Endodermal cell (in vitro differentiated cells): ENCODE results near the gene CDC42EP5. TPM values are rescaled to one million over a fixed set of nuclear protein-coding genes. Genes with fewer than 3 reads are reported as not detected.

Experiments
- DNase-seq: peaks from one replicate; pipeline ENCODE4 v3.0.0-alpha.2; 2017
- H3K27ac ChIP-seq: 2 replicates; pipeline ENCODE4 v1.5.1; 2013; ENCODE audit warnings: mild to moderate bottlenecking, low read depth, low read length, moderate library complexity
- H3K27me3 ChIP-seq: 2 replicates; pipeline ENCODE4 v1.6.1; 2013; ENCODE audit warnings: mild to moderate bottlenecking, low read length, moderate library complexity; ENCODE audit not compliant: insufficient read depth, control insufficient read depth, poor library complexity, severe bottlenecking
- H3K36me3 ChIP-seq: 2 replicates; pipeline ENCODE4 v1.7.0; 2013; ENCODE audit warnings: mild to moderate bottlenecking, low read length, moderate library complexity; ENCODE audit not compliant: control insufficient read depth, insufficient read depth
- H3K4me1 ChIP-seq: one replicate; pipeline ENCODE4 v1.7.0; 2013; ENCODE audit warnings: low read length; ENCODE audit not compliant: control insufficient read depth, insufficient read depth
- H3K4me3 ChIP-seq: 2 replicates; pipeline ENCODE4 v1.5.1; 2013; ENCODE audit warnings: mild to moderate bottlenecking, low read length, moderate library complexity
- H3K9ac ChIP-seq: 2 replicates; pipeline ENCODE4 v1.6.1; 2013; ENCODE audit warnings: mild to moderate bottlenecking, low read length, moderate library complexity; ENCODE audit not compliant: poor library complexity, severe bottlenecking; ENCODE audit errors: extremely low read depth
- H3K9me3 ChIP-seq: 2 replicates; pipeline ENCODE4 v1.6.1; 2013; ENCODE audit warnings: mild to moderate bottlenecking, low read length, moderate library complexity; ENCODE audit not compliant: control insufficient read depth
- H3K27ac Mint-ChIP-seq: 2 replicates; pipeline ENCODE4 v1.8.0; 2020; ENCODE audit warnings: mixed read lengths
- H3K27me3 Mint-ChIP-seq: 2 replicates; pipeline ENCODE4 v1.8.0; 2021; ENCODE audit warnings: mild to moderate bottlenecking, mixed read lengths; ENCODE audit not compliant: insufficient read depth
- H3K36me3 Mint-ChIP-seq: 2 replicates; pipeline ENCODE4 v1.8.0; 2020; ENCODE audit warnings: low read depth, mixed read lengths
- H3K4me1 Mint-ChIP-seq: 2 replicates; pipeline ENCODE4 v1.8.0; 2020; ENCODE audit warnings: mixed read lengths
- H3K4me3 Mint-ChIP-seq: 2 replicates; pipeline ENCODE4 v1.8.0; 2020; ENCODE audit warnings: mild to moderate bottlenecking, moderate library complexity, mixed read lengths
- H3K9me3 Mint-ChIP-seq: 2 replicates; pipeline ENCODE4 v1.8.0; 2020; ENCODE audit warnings: mild to moderate bottlenecking, mixed read lengths
- WGBS, 2 experiments: methylation state at CpG; one replicate each; pipeline versions ENCODE4 v1.1.5 to v1.1.7; 2013; ENCODE audit warnings: missing lambda C conversion rate in 2 of 2, mixed read lengths in 1 of 2; ENCODE audit not compliant: insufficient coverage in 1 of 2, insufficient read length in 1 of 2; 5-methylcytosine and 5-hydroxymethylcytosine counted together
- total RNA-seq, 2 donors: library from RNA; stranded (reverse); fragmentation: NEBNext Ultra II Directional in 1 of 2; extraction: Animal tissue kit (Norgen Biotek cat#: 25700) in 1 of 2; gene quantifications; 2 replicates in 1 of 2; 3 replicates in 1 of 2; pipeline ENCODE4 v1.2.1, GENCODE V29; 2021
- TF ChIP-seq, protein P1 (sequence below): fragments of 200-600 bp; sonication (generic); conservative IDR thresholded peaks from 2 replicates; pipeline ENCODE4 v1.5.0; 2021; ENCODE audit warnings: antibody characterized with exemption, mild to moderate bottlenecking

Gene CDC42EP5
- total RNA-seq, 2 donors from 2014 or later, result 0.49 TPM; not detected in 1

DNA sequence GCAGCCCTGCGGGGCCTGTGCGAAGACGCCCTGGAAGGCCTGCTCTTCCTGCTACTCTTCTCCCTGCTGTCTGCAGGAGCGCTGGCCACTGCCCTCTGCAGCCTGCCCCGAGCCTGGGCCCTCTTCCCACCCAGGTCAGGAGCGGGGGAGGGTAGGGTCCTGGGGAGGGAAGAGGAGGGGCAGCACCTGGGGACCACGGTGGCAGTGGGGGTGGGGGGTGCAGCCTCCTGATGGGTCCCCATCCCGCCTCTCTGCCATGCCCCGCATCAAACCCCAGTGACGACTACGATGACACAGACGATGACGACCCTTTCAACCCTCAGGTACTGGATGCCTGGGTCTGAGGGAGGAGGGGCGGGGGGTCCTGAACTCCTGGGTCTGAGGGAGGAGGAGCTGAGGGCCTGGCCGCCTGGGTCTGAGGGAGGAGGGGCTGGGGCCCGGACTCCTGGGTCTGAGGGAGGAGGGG, 37.5 kb downstream of the CDC42EP5 start:
- Histone ChIP-seq H3K36me3 (peaks cover 14% of the 10 kb centered on the region), H3K4me3 (no peak overlapping the region), H3K27me3 (no peaks in the 10 kb centered on the region), H3K4me1 (peaks cover 4% of the 10 kb centered on the region), H3K9ac (no peak overlapping the region), H3K9me3 (no peaks in the 10 kb centered on the region), H3K27ac (peak overlapping the region; percentile 6)
- peaks cover 9% of the 10 kb centered on the region for H3K36me3 Mint-ChIP-seq
- no peak overlapping the region for H3K27ac Mint-ChIP-seq
- peak; percentile 43 for DNase-seq
- peaks cover 31% of the 10 kb centered on the region for H3K27me3 Mint-ChIP-seq
- peaks cover 6% of the 10 kb centered on the region for H3K4me1 Mint-ChIP-seq
- H3K4me3 Mint-ChIP-seq, result no peak overlapping the region
- TF ChIP-seq, protein P1, sequence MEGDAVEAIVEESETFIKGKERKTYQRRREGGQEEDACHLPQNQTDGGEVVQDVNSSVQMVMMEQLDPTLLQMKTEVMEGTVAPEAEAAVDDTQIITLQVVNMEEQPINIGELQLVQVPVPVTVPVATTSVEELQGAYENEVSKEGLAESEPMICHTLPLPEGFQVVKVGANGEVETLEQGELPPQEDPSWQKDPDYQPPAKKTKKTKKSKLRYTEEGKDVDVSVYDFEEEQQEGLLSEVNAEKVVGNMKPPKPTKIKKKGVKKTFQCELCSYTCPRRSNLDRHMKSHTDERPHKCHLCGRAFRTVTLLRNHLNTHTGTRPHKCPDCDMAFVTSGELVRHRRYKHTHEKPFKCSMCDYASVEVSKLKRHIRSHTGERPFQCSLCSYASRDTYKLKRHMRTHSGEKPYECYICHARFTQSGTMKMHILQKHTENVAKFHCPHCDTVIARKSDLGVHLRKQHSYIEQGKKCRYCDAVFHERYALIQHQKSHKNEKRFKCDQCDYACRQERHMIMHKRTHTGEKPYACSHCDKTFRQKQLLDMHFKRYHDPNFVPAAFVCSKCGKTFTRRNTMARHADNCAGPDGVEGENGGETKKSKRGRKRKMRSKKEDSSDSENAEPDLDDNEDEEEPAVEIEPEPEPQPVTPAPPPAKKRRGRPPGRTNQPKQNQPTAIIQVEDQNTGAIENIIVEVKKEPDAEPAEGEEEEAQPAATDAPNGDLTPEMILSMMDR, result no peak
- WGBS, 2 experiments, result 82 to 89% methylated on average over 4 to 14 of the region's 16 CpGs
- H3K9me3 Mint-ChIP-seq, result no peaks in the 10 kb centered on the region

DNA sequence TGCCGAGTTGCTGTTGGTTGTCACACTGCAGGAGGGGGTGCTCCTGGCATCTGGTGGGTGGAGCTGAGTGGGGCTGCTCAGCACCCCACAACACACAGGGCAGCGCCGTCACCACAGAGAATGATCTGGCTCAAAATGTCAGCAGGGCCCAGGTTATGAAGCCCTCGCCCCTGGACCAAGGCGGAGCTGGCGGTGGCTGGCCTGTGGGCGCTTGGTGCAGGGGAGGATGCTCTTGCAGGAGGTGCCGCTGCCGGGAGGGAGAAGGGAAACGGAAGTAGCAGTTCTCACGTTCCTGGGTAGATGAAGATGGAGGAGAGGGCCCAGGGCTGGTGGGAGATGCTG, 38.3 kb downstream of the CDC42EP5 start:
- Histone ChIP-seq H3K9ac (no peak overlapping the region), H3K4me1 (peaks cover 4% of the 10 kb centered on the region), H3K27ac (no peak overlapping the region), H3K27me3 (no peaks in the 10 kb centered on the region), H3K9me3 (no peaks in the 10 kb centered on the region), H3K36me3 (peaks cover 14% of the 10 kb centered on the region), H3K4me3 (no peak overlapping the region)
- 86 to 90% methylated on average over 8 to 11 of the region's 11 CpGs for WGBS, 2 experiments
- Mint-ChIP-seq H3K4me3 (no peak overlapping the region), H3K9me3 (no peaks in the 10 kb centered on the region), H3K27me3 (peaks cover 35% of the 10 kb centered on the region), H3K36me3 (peaks cover 8% of the 10 kb centered on the region), H3K4me1 (peaks cover 8% of the 10 kb centered on the region), H3K27ac (no peak overlapping the region)
- no peak for DNase-seq
- TF ChIP-seq, protein P1, result no peak

DNA sequence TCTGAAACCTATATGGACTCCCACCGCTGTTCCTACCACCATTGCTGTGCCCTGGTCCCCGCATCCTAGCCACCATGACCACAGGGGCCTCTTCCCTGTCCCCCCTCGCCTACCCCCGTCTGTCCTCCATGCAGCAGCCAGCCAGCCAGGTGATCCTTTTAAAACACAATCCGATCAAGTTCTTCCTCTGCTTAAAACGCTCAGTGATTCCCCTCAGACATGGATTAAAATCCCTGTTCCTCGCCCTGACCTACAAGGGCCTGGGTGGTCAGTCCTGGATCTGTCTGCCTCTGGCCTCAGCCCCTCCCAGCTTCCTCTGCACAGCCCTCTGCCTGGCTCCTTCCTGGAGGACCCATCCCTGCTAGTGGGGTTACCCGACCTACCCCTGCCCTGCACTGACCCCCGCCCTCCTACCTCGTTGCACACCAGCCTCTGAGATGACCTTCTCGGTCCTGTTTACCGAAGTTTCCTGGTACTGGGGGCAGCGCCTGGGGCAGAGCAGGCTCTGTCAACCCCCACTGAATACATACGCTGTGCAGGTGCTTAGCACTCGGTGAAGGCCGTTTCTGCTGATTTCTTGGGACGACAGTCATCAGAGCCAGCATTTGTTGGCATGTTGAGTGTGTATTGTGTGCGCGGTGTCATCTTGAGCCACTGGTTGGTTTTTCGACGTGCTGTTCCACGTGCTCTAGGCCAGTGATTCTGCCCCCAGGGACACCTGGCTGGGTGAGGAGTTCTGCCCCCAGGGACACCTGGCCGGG, 38.8 kb downstream of the CDC42EP5 start:
- peak; percentile 39 for DNase-seq
- Mint-ChIP-seq H3K4me1 (peaks cover 8% of the 10 kb centered on the region), H3K9me3 (no peaks in the 10 kb centered on the region), H3K4me3 (no peak overlapping the region), H3K36me3 (peaks cover 6% of the 10 kb centered on the region), H3K27me3 (peaks cover 40% of the 10 kb centered on the region), H3K27ac (no peak overlapping the region)
- Histone ChIP-seq H3K27ac (peak overlapping the region; percentile 36), H3K9ac (no peak overlapping the region), H3K4me3 (no peak overlapping the region), H3K36me3 (peaks cover 14% of the 10 kb centered on the region), H3K4me1 (peaks cover 4% of the 10 kb centered on the region), H3K9me3 (no peaks in the 10 kb centered on the region), H3K27me3 (no peaks in the 10 kb centered on the region)
- WGBS, 2 experiments, result 92 to 93% methylated on average over 20 to 23 of the region's 23 CpGs
- TF ChIP-seq, protein P1, result no peak
